GM03348 (cell line): ENCODE data around the gene RHEBL1.

Source experiments
- DNase-seq: peaks from one replicate; pipeline ENCODE4 v3.0.0; 2012; ENCODE audit warnings: low spot score

Gene RHEBL1

GRCh38 chr12:49037111-49037946, 32.5 kb downstream of the RHEBL1 start:
- no peak for DNase-seq

- DNase-seq = no peak
Observed at GRCh38 chr12:49036029-49036428, 33.8 kb downstream of the RHEBL1 start.

- DNase-seq = no peak
Observed at GRCh38 chr12:49034286-49034622, 35.5 kb downstream of the RHEBL1 start.

- no peak for DNase-seq
Observed at GRCh38 chr12:49033611-49034285, 36.0 kb downstream of the RHEBL1 start.

- no peak for DNase-seq
Observed at GRCh38 chr12:49032679-49033447, 36.9 kb downstream of the RHEBL1 start.

GRCh38 chr12:49032276-49032675, 37.5 kb downstream of the RHEBL1 start:
- DNase-seq = no peak

GRCh38 chr12:49031573-49032161, 38.1 kb downstream of the RHEBL1 start:
- no peak for DNase-seq

GRCh38 chr12:49030714-49031572, 38.8 kb downstream of the RHEBL1 start:
- no peak for DNase-seq

GRCh38 chr12:49030119-49030518, 39.7 kb downstream of the RHEBL1 start:
- no peak for DNase-seq

GRCh38 chr12:49028666-49029275, 41.0 kb downstream of the RHEBL1 start:
- DNase-seq = no peak

GRCh38 chr12:49027846-49028555, 41.8 kb downstream of the RHEBL1 start:
- DNase-seq = no peak

GRCh38 chr12:49026678-49027480, 42.9 kb downstream of the RHEBL1 start:
- DNase-seq = no peak

- no peak for DNase-seq
Observed at GRCh38 chr12:49026101-49026500, 43.7 kb downstream of the RHEBL1 start.

GRCh38 chr12:49025463-49025862, 44.3 kb downstream of the RHEBL1 start:
- DNase-seq = no peak

- DNase-seq = no peak
Observed at GRCh38 chr12:49024543-49024942, 45.2 kb downstream of the RHEBL1 start.

GRCh38 chr12:49023812-49024211, 46.0 kb downstream of the RHEBL1 start:
- DNase-seq = no peak

- DNase-seq = no peak
Observed at GRCh38 chr12:49022558-49023178, 47.1 kb downstream of the RHEBL1 start.

- no peak for DNase-seq
Observed at GRCh38 chr12:49021292-49021915, 48.4 kb downstream of the RHEBL1 start.

GRCh38 chr12:49020441-49020840, 49.3 kb downstream of the RHEBL1 start:
- no peak for DNase-seq
